ENCODE measurements around the gene SRSF2. TPM values are rescaled to one million over a fixed set of nuclear protein-coding genes. Genes with fewer than 3 reads are reported as not detected.

Gene SRSF2
- total and polyA plus RNA-seq, 9 of the 15 experiments (the other 6 are each of a cell fraction or from before 2014, with no cell fraction given), result 161 to 583 (median 393) TPM

DNA sequence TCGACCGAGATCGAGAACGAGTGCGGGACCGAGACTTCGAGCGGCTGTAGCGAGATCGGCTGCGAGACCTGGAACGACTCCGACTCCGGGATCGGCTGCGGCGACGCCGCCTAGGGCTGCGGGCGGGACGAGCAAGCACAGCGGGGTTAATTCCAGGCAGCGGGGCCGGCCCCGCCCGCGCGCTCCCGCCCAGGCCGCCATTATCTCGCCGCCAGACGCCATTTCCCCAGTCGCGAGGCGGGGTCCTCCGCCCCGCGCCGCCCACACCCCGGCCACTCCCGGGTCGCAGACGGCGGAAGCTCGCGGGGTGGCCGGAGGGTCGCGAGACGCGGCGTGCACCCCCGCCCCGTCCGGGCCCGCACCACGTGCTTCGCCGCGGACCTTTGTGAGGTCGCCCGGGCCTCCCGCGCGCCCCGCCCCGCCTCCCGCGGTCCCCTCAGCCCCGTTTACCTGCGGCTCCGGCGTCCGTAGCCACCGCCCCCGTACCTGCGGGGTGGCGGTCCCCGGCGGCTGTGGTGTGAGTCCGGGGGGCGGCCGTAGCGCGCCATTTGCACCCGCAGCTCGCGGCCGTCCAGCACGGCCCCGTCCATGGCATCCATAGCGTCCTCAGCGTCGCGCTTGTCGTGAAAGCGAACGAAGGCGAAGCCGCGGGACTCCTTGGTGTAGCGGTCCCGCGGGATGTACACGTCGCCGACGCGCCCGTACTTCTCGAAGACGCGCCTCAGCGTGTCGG is 616 bp downstream of the SRSF2 start (continued):
- TF ChIP-seq SMAD4 (CRISPR knock-in tag; conservative IDR thresholded peaks at IDR 0.05) (peak; percentile 92), ZNF212 (CRISPR knock-in tag; IDR thresholded peaks at IDR 0.05) (no peak), TEAD4 (IDR thresholded peaks at IDR 0.05; ENCODE audit: low read length) (peak; percentile 72), TEAD4 (CRISPR knock-in tag; IDR thresholded peaks at IDR 0.05; ENCODE audit: borderline replicate concordance) (peak; percentile 48; the same call in 1 of the 2 replicates), COPS2 (conservative IDR thresholded peaks at IDR 0.05) (no peak)

DNA sequence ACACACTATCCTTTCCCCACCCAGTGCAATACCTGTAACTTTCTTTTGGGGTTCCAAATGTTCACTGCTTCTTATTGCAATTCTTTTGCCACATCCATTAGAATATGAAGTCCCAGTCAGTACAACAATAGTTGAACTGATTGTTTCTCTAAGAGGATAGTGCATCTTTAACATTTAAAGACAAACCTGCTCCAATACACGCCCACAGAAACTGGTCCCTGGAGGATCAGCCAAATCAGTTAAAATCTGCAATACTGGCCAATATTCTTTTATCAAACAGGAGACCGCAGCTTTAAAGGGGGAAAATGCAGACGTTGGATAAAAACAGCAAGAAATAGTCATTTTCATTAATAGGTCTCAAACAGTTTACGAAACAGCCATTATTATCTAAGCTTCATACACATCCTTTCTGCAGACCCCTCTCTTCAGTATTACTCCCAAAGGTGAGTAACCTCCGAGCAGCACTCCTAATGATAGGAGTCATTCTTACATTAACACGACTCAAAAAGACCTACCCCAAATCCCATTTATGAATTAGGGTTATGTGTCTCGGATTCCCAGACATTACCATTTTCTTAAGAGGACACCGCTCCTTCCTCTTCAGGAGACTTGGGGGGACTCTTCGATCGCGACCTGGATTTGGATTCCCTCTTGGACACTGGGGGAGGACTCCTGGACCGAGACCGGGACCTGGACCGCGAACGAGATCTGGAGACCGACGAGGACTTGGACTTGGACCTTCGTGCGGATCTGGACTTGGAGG is 1.4 kb downstream of the SRSF2 start:
- Histone ChIP-seq H3K9me1 (ENCODE audit: control insufficient read depth, insufficient read depth, low read length) (no peaks in the 10 kb centered on the region), H3K9ac (ENCODE audit: insufficient read depth in 1 of 2, low read depth in 2 of 2, low read length in 2 of 2) (peak overlapping the region; percentile 94 to 99), H2AFZ (ENCODE audit: low read depth, low read length) (no peak overlapping the region), H3K27me3 (ENCODE audit: control insufficient read depth in 2 of 2, insufficient read depth in 2 of 2, low read length in 2 of 2) (no peaks in the 10 kb centered on the region), H3K4me3 (peak overlapping the region; percentile 91), H3K36me3 (ENCODE audit: control insufficient read depth, insufficient read depth, low read length) (peaks cover 54% of the 10 kb centered on the region), H3K4me2 (ENCODE audit: insufficient read depth, low read length) (peak overlapping the region; percentile 85), H3K9me3 (replicated peaks; ENCODE audit: control insufficient read depth, insufficient read depth, low read depth, low read length) (no peaks in the 10 kb centered on the region), H3K27ac (ENCODE audit: extremely low read depth, low read depth, low read length) (peak overlapping the region; percentile 94), H4K20me1 (replicated peaks; ENCODE audit: control insufficient read depth, insufficient read depth, low read length) (peaks cover 31% of the 10 kb centered on the region), H3K4me1 (replicated peaks in 1 of 2; ENCODE audit: control insufficient read depth in 2 of 2, insufficient read depth in 2 of 2, low read length in 2 of 2) (peaks cover 5 to 27% of the 10 kb centered on the region in 2 experiments), H3K79me2 (ENCODE audit: control insufficient read depth, insufficient read depth, low read length) (peaks cover 90% of the 10 kb centered on the region)
- DNase-seq (ENCODE audit: extremely low read depth in 1 of 4, low spot score in 3 of 4), result peak in 1 of 4 experiments; percentile 15
- ChIA-PET CTCF (ENCODE audit: low intra/inter-chr PET ratio) (interaction anchor here (1.0 kb wide), 1 partner anchor 9 kb away, joined by 3 read pairs; no protein-coding TSS in a partner anchor), POLR2A (interaction anchor here (0.6 to 8.5 kb wide), 20 partner anchors 9 to 1202 kb away, joined by 3 to 75 read pairs (median 4); partner anchors contain the start of genes JMJD6 and METTL23)
- BruUV-seq (replicated peaks), result no TSS peak
- intact Hi-C loops (cut with micrococcal nuclease), result loop anchor here (2.0 kb wide), 1 partner anchor 53 kb away; no protein-coding TSS in a partner anchor
- in situ Hi-C loops (cut with MboI), result no loop called here
- no peak for FAIRE-seq
- WGBS (ENCODE audit: insufficient coverage, low coverage, missing lambda C conversion rate), result 0% methylated on average over 18 of the region's 20 CpGs
- ATAC-seq, result no peak
- TF ChIP-seq ZBTB7A (IDR thresholded peaks at IDR 0.05; ENCODE audit: borderline replicate concordance, control insufficient read depth, low read depth, low read length) (no peak), JUND (IDR thresholded peaks at IDR 0.05; ENCODE audit: borderline replicate concordance, low read depth, low read length) (no peak), JUND (tag; IDR thresholded peaks at IDR 0.05; ENCODE audit: borderline replicate concordance, low read depth, low read length) (no peak), POLR2B (IDR thresholded peaks at IDR 0.05; ENCODE audit: low read depth, partially characterized antibody) (no peak), THRAP3 (IDR thresholded peaks at IDR 0.05; ENCODE audit: borderline replicate concordance) (peak; percentile 51; the same call in 1 of the 2 replicates)
- TF ChIP-seq, protein P1, sequence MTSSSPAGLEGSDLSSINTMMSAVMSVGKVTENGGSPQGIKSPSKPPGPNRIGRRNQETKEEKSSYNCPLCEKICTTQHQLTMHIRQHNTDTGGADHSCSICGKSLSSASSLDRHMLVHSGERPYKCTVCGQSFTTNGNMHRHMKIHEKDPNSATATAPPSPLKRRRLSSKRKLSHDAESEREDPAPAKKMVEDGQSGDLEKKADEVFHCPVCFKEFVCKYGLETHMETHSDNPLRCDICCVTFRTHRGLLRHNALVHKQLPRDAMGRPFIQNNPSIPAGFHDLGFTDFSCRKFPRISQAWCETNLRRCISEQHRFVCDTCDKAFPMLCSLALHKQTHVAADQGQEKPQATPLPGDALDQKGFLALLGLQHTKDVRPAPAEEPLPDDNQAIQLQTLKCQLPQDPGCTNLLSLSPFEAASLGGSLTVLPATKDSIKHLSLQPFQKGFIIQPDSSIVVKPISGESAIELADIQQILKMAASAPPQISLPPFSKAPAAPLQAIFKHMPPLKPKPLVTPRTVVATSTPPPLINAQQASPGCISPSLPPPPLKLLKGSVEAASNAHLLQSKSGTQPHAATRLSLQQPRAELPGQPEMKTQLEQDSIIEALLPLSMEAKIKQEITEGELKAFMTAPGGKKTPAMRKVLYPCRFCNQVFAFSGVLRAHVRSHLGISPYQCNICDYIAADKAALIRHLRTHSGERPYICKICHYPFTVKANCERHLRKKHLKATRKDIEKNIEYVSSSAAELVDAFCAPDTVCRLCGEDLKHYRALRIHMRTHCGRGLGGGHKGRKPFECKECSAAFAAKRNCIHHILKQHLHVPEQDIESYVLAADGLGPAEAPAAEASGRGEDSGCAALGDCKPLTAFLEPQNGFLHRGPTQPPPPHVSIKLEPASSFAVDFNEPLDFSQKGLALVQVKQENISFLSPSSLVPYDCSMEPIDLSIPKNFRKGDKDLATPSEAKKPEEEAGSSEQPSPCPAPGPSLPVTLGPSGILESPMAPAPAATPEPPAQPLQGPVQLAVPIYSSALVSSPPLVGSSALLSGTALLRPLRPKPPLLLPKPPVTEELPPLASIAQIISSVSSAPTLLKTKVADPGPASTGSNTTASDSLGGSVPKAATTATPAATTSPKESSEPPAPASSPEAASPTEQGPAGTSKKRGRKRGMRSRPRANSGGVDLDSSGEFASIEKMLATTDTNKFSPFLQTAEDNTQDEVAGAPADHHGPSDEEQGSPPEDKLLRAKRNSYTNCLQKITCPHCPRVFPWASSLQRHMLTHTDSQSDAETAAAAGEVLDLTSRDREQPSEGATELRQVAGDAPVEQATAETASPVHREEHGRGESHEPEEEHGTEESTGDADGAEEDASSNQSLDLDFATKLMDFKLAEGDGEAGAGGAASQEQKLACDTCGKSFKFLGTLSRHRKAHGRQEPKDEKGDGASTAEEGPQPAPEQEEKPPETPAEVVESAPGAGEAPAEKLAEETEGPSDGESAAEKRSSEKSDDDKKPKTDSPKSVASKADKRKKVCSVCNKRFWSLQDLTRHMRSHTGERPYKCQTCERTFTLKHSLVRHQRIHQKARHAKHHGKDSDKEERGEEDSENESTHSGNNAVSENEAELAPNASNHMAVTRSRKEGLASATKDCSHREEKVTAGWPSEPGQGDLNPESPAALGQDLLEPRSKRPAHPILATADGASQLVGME (CRISPR knock-in tag; IDR thresholded peaks at IDR 0.05), result no peak
- TF ChIP-seq, protein P2, sequence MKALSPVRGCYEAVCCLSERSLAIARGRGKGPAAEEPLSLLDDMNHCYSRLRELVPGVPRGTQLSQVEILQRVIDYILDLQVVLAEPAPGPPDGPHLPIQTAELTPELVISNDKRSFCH (CRISPR knock-in tag; IDR thresholded peaks at IDR 0.05), result no peak
- TF ChIP-seq, protein P2 (tag; IDR thresholded peaks at IDR 0.05), result no peak

All from K562 (cell line).